Ovary (tissue), 3 donors: ENCODE data around the gene SLC22A13.

ENCODE experiments used
- POLR2A ChIP-seq: fragments of 450-650 bp; IDR thresholded peaks from one replicate; pipeline ENCODE4 v1.6.1; 2017; ENCODE audit warnings: antibody characterized with exemption, mild to moderate bottlenecking, moderate library complexity
- TF ChIP-seq, protein P1 (sequence below), 3 donors: fragments of 450-650 bp in 2 of 3; fragments of 200-600 bp in 1 of 3; IDR thresholded peaks; one replicate each; pipeline versions ENCODE4 v1.5.1 to v1.8.0; 2016 to 2022; ENCODE audit warnings: antibody characterized with exemption in 3 of 3, mild to moderate bottlenecking in 1 of 3
- donor health status: DM: no; HTN: no; CAD: no.

- TF ChIP-seq, protein P1, sequence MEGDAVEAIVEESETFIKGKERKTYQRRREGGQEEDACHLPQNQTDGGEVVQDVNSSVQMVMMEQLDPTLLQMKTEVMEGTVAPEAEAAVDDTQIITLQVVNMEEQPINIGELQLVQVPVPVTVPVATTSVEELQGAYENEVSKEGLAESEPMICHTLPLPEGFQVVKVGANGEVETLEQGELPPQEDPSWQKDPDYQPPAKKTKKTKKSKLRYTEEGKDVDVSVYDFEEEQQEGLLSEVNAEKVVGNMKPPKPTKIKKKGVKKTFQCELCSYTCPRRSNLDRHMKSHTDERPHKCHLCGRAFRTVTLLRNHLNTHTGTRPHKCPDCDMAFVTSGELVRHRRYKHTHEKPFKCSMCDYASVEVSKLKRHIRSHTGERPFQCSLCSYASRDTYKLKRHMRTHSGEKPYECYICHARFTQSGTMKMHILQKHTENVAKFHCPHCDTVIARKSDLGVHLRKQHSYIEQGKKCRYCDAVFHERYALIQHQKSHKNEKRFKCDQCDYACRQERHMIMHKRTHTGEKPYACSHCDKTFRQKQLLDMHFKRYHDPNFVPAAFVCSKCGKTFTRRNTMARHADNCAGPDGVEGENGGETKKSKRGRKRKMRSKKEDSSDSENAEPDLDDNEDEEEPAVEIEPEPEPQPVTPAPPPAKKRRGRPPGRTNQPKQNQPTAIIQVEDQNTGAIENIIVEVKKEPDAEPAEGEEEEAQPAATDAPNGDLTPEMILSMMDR (IDR thresholded peaks at IDR 0.05), result no peak
- TF ChIP-seq POLR2A, result no peak
Observed at GRCh38 chr3:38264779-38265178, 833 bp upstream of the SLC22A13 start.
